Measurements from ENCODE around the gene RANBP10. TPM values are rescaled to one million over a fixed set of nuclear protein-coding genes. Genes with fewer than 3 reads are reported as not detected.
"Not testable (repeated sequence)": the region's sequence is repeated elsewhere in the genome, so short reads cannot be mapped to it uniquely, and the experiment has no call there.

RANBP10 gene
- polyA plus RNA-seq, 3 donors, result 7.9 to 8.8 (median 8.3) TPM

- 63 to 77% (median 72%) methylated on average over 2 of the region's 2 CpGs for WGBS, 3 donors
- no peak overlapping the region for H3K27ac ChIP-seq (ENCODE audit: low read depth, low read length)
These were observed 102.7 kb downstream of the RANBP10 start for GRCh38 chr16:67703626-67704025.

GRCh38 chr16:67702130-67702529, 104.2 kb downstream of the RANBP10 start:
- 94 to 95% (median 95%) methylated on average over 4 of the region's 4 CpGs for WGBS, 3 donors
- no peak overlapping the region for H3K27ac ChIP-seq (ENCODE audit: low read depth, low read length)

- WGBS, 3 donors, result 89 to 93% (median 89%) methylated on average over 1 of the region's 1 CpG
- H3K27ac ChIP-seq (ENCODE audit: low read depth, low read length), result no peak overlapping the region
These were observed 104.9 kb downstream of the RANBP10 start for GRCh38 chr16:67701420-67701819.

GRCh38 chr16:67699265-67699664, 107.1 kb downstream of the RANBP10 start:
- WGBS, 3 donors, result 86 to 99% (median 90%) methylated on average over 7 of the region's 7 CpGs
- no peak overlapping the region for H3K27ac ChIP-seq (ENCODE audit: low read depth, low read length)

- no peak overlapping the region for H3K27ac ChIP-seq (ENCODE audit: low read depth, low read length)
- 60 to 86% (median 79%) methylated on average over 4 of the region's 4 CpGs for WGBS, 3 donors
These were observed 108.8 kb downstream of the RANBP10 start for GRCh38 chr16:67697422-67698185.

- 69 to 82% (median 69%) methylated on average over 2 of the region's 2 CpGs for WGBS, 3 donors
- no peak overlapping the region for H3K27ac ChIP-seq (ENCODE audit: low read depth, low read length)
These were observed 111.7 kb downstream of the RANBP10 start for GRCh38 chr16:67694611-67695010.

- WGBS, 3 donors, result 80 to 96% (median 85%) methylated on average over 8 of the region's 8 CpGs
- H3K27ac ChIP-seq (ENCODE audit: low read depth, low read length), result not testable (repeated sequence)
These were observed 112.7 kb downstream of the RANBP10 start for GRCh38 chr16:67693517-67694285.

GRCh38 chr16:67685388-67686112, 120.8 kb downstream of the RANBP10 start:
- WGBS, 3 donors, result 80 to 84% (median 81%) methylated on average over 17 of the region's 17 CpGs
- no peak overlapping the region for H3K27ac ChIP-seq (ENCODE audit: low read depth, low read length)

- 88 to 99% (median 99%) methylated on average over 4 of the region's 4 CpGs for WGBS, 3 donors
- H3K27ac ChIP-seq (ENCODE audit: low read depth, low read length), result no peak overlapping the region
These were observed 122.6 kb downstream of the RANBP10 start for GRCh38 chr16:67683767-67684166.

GRCh38 chr16:67679935-67680897, 126.1 kb downstream of the RANBP10 start:
- WGBS, 3 donors, result 91 to 96% (median 92%) methylated on average over 10 of the region's 10 CpGs
- H3K27ac ChIP-seq (ENCODE audit: low read depth, low read length), result no peak overlapping the region

- 64 to 83% (median 73%) methylated on average over 12 of the region's 12 CpGs for WGBS, 3 donors
- H3K27ac ChIP-seq (ENCODE audit: low read depth, low read length), result no peak overlapping the region
These were observed 127.9 kb downstream of the RANBP10 start for GRCh38 chr16:67678354-67679023.

GRCh38 chr16:67677712-67678111, 128.6 kb downstream of the RANBP10 start:
- H3K27ac ChIP-seq (ENCODE audit: low read depth, low read length), result no peak overlapping the region
- WGBS, 3 donors, result 85 to 100% (median 93%) methylated on average over 1 of the region's 1 CpG

GRCh38 chr16:67676939-67677338, 129.4 kb downstream of the RANBP10 start:
- no peak overlapping the region for H3K27ac ChIP-seq (ENCODE audit: low read depth, low read length)
- WGBS, 3 donors, result 49 to 86% (median 68%) methylated on average over 8 of the region's 8 CpGs

- 49 to 86% (median 63%) methylated on average over 4 of the region's 4 CpGs for WGBS, 3 donors
- H3K27ac ChIP-seq (ENCODE audit: low read depth, low read length), result no peak overlapping the region
These were observed 129.8 kb downstream of the RANBP10 start for GRCh38 chr16:67676516-67676915.

- WGBS, 3 donors, result 92 to 97% (median 96%) methylated on average over 7 of the region's 7 CpGs
- no peak overlapping the region for H3K27ac ChIP-seq (ENCODE audit: low read depth, low read length)
These were observed 130.4 kb downstream of the RANBP10 start for GRCh38 chr16:67675999-67676398.

- no peak overlapping the region for H3K27ac ChIP-seq (ENCODE audit: low read depth, low read length)
- WGBS, 3 donors, result 93 to 98% (median 95%) methylated on average over 17 of the region's 17 CpGs
These were observed 130.8 kb downstream of the RANBP10 start for GRCh38 chr16:67675579-67675935.

GRCh38 chr16:67674851-67675578, 131.3 kb downstream of the RANBP10 start:
- WGBS, 3 donors, result 92 to 95% (median 93%) methylated on average over 28 of the region's 28 CpGs
- no peak overlapping the region for H3K27ac ChIP-seq (ENCODE audit: low read depth, low read length)

Measured in adipose tissue (tissue), 3 donors.